ENCODE data around the gene CBARP. TPM values are rescaled to one million over a fixed set of nuclear protein-coding genes. Genes with fewer than 3 reads are reported as not detected.

CBARP gene
- total RNA-seq, 1 experiment from 2014 or later, result 23.8 TPM

DNA sequence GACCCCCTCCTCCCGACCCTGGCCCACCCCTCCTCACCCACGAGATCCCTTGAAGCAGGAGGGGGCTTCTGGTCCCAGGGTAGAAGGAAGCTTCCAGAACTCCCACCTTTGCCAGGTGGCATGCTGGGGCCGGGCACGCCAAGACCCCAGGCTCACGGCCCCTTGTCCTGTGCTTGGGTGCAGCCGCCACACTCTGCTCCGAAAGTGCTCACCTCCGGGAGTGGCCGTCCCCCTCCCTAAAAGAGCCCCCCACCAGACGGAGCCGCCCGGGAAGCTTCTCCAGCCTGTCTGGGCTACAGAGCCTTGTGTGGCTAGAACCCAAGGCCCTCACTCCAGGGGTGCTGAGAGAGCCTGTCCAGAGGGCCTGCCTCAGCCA, 46.1 kb upstream of the CBARP start (continued):
- TF ChIP-seq, protein P1, sequence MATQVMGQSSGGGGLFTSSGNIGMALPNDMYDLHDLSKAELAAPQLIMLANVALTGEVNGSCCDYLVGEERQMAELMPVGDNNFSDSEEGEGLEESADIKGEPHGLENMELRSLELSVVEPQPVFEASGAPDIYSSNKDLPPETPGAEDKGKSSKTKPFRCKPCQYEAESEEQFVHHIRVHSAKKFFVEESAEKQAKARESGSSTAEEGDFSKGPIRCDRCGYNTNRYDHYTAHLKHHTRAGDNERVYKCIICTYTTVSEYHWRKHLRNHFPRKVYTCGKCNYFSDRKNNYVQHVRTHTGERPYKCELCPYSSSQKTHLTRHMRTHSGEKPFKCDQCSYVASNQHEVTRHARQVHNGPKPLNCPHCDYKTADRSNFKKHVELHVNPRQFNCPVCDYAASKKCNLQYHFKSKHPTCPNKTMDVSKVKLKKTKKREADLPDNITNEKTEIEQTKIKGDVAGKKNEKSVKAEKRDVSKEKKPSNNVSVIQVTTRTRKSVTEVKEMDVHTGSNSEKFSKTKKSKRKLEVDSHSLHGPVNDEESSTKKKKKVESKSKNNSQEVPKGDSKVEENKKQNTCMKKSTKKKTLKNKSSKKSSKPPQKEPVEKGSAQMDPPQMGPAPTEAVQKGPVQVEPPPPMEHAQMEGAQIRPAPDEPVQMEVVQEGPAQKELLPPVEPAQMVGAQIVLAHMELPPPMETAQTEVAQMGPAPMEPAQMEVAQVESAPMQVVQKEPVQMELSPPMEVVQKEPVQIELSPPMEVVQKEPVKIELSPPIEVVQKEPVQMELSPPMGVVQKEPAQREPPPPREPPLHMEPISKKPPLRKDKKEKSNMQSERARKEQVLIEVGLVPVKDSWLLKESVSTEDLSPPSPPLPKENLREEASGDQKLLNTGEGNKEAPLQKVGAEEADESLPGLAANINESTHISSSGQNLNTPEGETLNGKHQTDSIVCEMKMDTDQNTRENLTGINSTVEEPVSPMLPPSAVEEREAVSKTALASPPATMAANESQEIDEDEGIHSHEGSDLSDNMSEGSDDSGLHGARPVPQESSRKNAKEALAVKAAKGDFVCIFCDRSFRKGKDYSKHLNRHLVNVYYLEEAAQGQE (IDR thresholded peaks at IDR 0.05; ENCODE audit: low read depth), result no peak
- TF ChIP-seq POLR2A (IDR thresholded peaks at IDR 0.05; ENCODE audit: borderline replicate concordance, extremely low read depth, insufficient read depth, insufficient read length), result no peak
- no peak for TF ChIP-seq SRF (IDR thresholded peaks at IDR 0.05; ENCODE audit: low read depth)
- TF ChIP-seq, protein P2, sequence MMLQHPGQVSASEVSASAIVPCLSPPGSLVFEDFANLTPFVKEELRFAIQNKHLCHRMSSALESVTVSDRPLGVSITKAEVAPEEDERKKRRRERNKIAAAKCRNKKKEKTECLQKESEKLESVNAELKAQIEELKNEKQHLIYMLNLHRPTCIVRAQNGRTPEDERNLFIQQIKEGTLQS (IDR thresholded peaks at IDR 0.05), result no peak
- no peak for TF ChIP-seq TCF7L2 (IDR thresholded peaks at IDR 0.05; ENCODE audit: borderline replicate concordance, extremely low read depth, insufficient read depth, insufficient read length)
- TF ChIP-seq ZFX (IDR thresholded peaks at IDR 0.05), result no peak

GRCh38 chr19:1283207-1283916, 45.6 kb upstream of the CBARP start:
- Histone ChIP-seq H3K4me1 (ENCODE audit: control insufficient read depth in 1 of 2, insufficient read depth in 2 of 2, low read length in 2 of 2) (peaks cover 5 to 22% of the 10 kb centered on the region in 2 experiments; a peak in 2 of 4 replicates), H3K36me3 (ENCODE audit: control insufficient read depth in 1 of 2, insufficient read depth in 2 of 2, low read length in 2 of 2) (peaks cover 0 to 7% of the 10 kb centered on the region in 2 experiments; a peak in 1 of 4 replicates), H3K4me2 (ENCODE audit: low read length) (no peak overlapping the region), H3K9ac (ENCODE audit: low read length) (no peak overlapping the region), H3K27ac (ENCODE audit: low read depth, low read length) (no peak overlapping the region), H4K20me1 (ENCODE audit: insufficient read depth) (no peaks in the 10 kb centered on the region), H2AFZ (ENCODE audit: low read depth, low read length, poor library complexity, severe bottlenecking) (no peak overlapping the region), H3K4me3 (replicated peaks in 1 of 2; ENCODE audit: low read depth in 1 of 2, low read length in 2 of 2) (no peak overlapping the region), H3K27me3 (ENCODE audit: insufficient read depth, low read length) (no peaks in the 10 kb centered on the region), H3K9me3 (ENCODE audit: control insufficient read depth in 1 of 2, insufficient read depth in 1 of 2, low read depth in 1 of 2, low read length in 2 of 2) (no peaks in the 10 kb centered on the region), H3K9me2 (ENCODE audit: insufficient read depth) (no peaks in the 10 kb centered on the region), H3K79me2 (ENCODE audit: insufficient read depth, low read length) (no peaks in the 10 kb centered on the region; the same call in 1 of the 2 replicates)
- DNase-seq (ENCODE audit: low read depth, low spot score), result no peak
- BruUV-seq (replicated peaks), result no TSS peak
- CTCF ChIA-PET, result no interaction called here
- ATAC-seq, result no peak
- POLR2A ChIA-PET, result no interaction called here
- RAD21 ChIA-PET (ENCODE audit: low non-redundant PET in 1 of 2, low total read pairs in 2 of 2, uncharacterized antibody in 2 of 2, unreplicated experiment in 2 of 2), result no interaction called here
- intact Hi-C loops (cut with micrococcal nuclease), result no loop called here
- TF ChIP-seq EGR1 (IDR thresholded peaks at IDR 0.05; ENCODE audit: low read depth) (no peak), POLR2A (IDR thresholded peaks at IDR 0.05; ENCODE audit: borderline replicate concordance, extremely low read depth, insufficient read depth, insufficient read length) (no peak), EZH2phosphoT487 (IDR thresholded peaks at IDR 0.05; ENCODE audit: borderline replicate concordance) (no peak), ELF1 (IDR thresholded peaks at IDR 0.05; ENCODE audit: borderline replicate concordance, low read depth) (no peak), CBX3 (IDR thresholded peaks at IDR 0.05; ENCODE audit: low read depth) (no peak), YY1 (IDR thresholded peaks at IDR 0.05; ENCODE audit: extremely low read depth, insufficient replicate concordance, low read depth, low read length) (no peak), FOSL1 (IDR thresholded peaks at IDR 0.05; ENCODE audit: low read depth) (no peak), ZFX (IDR thresholded peaks at IDR 0.05) (no peak), POLR2AphosphoS5 (IDR thresholded peaks at IDR 0.05; ENCODE audit: low read depth, low read length) (no peak), RAD21 (IDR thresholded peaks at IDR 0.05; ENCODE audit: low read depth) (no peak)
- TF ChIP-seq, protein P3, sequence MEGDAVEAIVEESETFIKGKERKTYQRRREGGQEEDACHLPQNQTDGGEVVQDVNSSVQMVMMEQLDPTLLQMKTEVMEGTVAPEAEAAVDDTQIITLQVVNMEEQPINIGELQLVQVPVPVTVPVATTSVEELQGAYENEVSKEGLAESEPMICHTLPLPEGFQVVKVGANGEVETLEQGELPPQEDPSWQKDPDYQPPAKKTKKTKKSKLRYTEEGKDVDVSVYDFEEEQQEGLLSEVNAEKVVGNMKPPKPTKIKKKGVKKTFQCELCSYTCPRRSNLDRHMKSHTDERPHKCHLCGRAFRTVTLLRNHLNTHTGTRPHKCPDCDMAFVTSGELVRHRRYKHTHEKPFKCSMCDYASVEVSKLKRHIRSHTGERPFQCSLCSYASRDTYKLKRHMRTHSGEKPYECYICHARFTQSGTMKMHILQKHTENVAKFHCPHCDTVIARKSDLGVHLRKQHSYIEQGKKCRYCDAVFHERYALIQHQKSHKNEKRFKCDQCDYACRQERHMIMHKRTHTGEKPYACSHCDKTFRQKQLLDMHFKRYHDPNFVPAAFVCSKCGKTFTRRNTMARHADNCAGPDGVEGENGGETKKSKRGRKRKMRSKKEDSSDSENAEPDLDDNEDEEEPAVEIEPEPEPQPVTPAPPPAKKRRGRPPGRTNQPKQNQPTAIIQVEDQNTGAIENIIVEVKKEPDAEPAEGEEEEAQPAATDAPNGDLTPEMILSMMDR (IDR thresholded peaks at IDR 0.05 in 2 of 3, conservative IDR thresholded peaks at IDR 0.05 in 1 of 3; ENCODE audit: borderline replicate concordance in 1 of 3, insufficient read depth in 1 of 3, low read depth in 2 of 3, low read length in 2 of 3), result no peak
- TF ChIP-seq, protein P4, sequence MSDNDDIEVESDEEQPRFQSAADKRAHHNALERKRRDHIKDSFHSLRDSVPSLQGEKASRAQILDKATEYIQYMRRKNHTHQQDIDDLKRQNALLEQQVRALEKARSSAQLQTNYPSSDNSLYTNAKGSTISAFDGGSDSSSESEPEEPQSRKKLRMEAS (IDR thresholded peaks at IDR 0.05), result no peak
